ENCODE results near the gene TTC28. TPM values are rescaled to one million over a fixed set of nuclear protein-coding genes. Genes with fewer than 3 reads are reported as not detected.
A peak's percentile ranks its signal among the peaks of the same experiment; 100 is the strongest.

Gene TTC28
- total RNA-seq, 6 experiments from 2014 or later = 10.8 to 18.9 (median 13.6) TPM

DNA sequence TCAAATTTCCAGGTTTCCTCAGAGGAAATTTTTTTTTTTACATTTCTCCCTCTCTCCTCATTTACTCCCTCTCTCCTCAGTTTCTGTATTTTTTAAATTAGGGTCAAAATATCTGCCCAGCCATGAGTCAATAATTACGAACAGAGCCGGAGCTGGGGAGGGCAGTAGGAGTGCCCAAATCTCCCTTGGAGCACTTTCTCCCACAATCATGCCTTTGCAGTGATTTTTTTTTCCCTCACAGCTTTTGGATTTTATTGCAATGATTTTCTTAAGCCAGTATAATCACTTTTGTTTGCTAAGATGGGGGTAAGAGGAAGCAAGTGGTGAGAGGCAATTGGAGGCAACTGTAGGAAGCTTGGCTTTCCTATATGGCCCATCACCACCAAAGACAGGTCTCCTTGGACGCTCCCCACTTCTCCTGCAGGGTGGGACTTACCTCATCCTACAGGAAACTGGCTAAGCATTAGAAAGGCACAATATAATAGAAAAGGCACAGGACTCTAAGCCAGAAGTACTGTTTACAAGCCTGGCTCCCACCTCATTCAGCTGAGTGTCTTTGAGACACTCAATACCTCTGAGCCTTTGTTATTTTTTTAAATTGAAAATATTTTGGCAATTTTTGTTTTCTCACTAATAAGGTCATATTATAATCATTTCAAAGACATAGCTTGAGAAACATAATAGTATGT, 568.0 kb downstream of the TTC28 start:
- Mint-ChIP-seq H3K36me3 (ENCODE audit: low read depth) (no peaks in the 10 kb centered on the region), H3K27ac (peak overlapping the region; percentile 85), H3K4me1 (ENCODE audit: low read depth) (peaks cover 52% of the 10 kb centered on the region), H3K4me3 (peak overlapping the region; percentile 27; the same call in 1 of the 2 replicates), H3K9me3 (no peaks in the 10 kb centered on the region), H3K27me3 (ENCODE audit: insufficient read depth) (peaks cover 1% of the 10 kb centered on the region; the same call in 1 of the 2 replicates)
- DNase-seq = peak; percentile 8
- TF ChIP-seq, protein P1, sequence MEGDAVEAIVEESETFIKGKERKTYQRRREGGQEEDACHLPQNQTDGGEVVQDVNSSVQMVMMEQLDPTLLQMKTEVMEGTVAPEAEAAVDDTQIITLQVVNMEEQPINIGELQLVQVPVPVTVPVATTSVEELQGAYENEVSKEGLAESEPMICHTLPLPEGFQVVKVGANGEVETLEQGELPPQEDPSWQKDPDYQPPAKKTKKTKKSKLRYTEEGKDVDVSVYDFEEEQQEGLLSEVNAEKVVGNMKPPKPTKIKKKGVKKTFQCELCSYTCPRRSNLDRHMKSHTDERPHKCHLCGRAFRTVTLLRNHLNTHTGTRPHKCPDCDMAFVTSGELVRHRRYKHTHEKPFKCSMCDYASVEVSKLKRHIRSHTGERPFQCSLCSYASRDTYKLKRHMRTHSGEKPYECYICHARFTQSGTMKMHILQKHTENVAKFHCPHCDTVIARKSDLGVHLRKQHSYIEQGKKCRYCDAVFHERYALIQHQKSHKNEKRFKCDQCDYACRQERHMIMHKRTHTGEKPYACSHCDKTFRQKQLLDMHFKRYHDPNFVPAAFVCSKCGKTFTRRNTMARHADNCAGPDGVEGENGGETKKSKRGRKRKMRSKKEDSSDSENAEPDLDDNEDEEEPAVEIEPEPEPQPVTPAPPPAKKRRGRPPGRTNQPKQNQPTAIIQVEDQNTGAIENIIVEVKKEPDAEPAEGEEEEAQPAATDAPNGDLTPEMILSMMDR (IDR thresholded peaks at IDR 0.05) = no peak

DNA sequence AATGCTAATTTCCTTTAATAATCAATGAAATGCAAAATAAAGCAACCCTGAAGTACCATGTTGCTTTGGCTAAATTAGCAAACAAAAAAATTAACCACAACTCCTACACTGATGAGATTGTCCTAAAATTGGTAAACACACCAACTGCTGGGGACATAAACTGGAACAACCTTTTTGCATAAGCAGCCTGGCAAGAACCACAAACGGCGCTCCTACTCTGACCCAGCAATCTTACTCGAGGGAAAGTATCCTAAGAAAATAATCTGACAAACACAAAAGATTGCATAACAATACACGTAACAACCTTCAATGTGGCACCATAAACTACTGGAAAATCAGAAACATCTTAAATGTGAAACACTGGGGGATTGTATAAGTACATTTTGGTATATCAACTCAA, 570.8 kb downstream of the TTC28 start:
- peaks cover 32% of the 10 kb centered on the region for H3K4me1 Mint-ChIP-seq (ENCODE audit: low read depth)
- no peak overlapping the region for H3K4me3 Mint-ChIP-seq
- H3K27me3 Mint-ChIP-seq (ENCODE audit: insufficient read depth) = peaks cover 2% of the 10 kb centered on the region
- peaks cover 6% of the 10 kb centered on the region for H3K36me3 Mint-ChIP-seq (ENCODE audit: low read depth)
- TF ChIP-seq, protein P1 (IDR thresholded peaks at IDR 0.05) = no peak
- H3K27ac Mint-ChIP-seq = no peak overlapping the region
- DNase-seq = no peak
- no peaks in the 10 kb centered on the region for H3K9me3 Mint-ChIP-seq

DNA sequence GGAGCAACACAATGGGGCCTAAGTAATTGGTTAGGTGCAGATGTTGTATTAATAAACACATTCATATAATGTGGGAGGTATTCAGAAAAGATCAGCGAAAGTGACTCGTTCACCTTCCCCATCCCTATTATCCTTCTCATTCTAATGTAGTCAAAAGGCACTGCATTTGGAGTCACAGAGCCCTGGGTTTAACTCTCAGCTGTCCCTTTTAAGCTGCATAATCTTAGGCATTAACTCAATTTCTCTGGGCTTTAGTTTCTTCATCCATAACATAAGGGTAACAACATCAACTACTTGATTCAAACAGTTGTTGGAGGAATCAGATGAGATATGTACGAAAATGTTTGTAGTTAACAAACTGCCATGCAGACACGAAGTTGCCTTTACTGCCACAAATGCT, 573.0 kb downstream of the TTC28 start:
- no peak for DNase-seq
- H3K4me3 Mint-ChIP-seq = no peak overlapping the region
- H3K36me3 Mint-ChIP-seq (ENCODE audit: low read depth) = peaks cover 6% of the 10 kb centered on the region
- peaks cover 15% of the 10 kb centered on the region for H3K4me1 Mint-ChIP-seq (ENCODE audit: low read depth)
- no peaks in the 10 kb centered on the region for H3K9me3 Mint-ChIP-seq
- TF ChIP-seq, protein P1 (IDR thresholded peaks at IDR 0.05) = no peak
- peaks cover 2% of the 10 kb centered on the region for H3K27me3 Mint-ChIP-seq (ENCODE audit: insufficient read depth)
- H3K27ac Mint-ChIP-seq = no peak overlapping the region

DNA sequence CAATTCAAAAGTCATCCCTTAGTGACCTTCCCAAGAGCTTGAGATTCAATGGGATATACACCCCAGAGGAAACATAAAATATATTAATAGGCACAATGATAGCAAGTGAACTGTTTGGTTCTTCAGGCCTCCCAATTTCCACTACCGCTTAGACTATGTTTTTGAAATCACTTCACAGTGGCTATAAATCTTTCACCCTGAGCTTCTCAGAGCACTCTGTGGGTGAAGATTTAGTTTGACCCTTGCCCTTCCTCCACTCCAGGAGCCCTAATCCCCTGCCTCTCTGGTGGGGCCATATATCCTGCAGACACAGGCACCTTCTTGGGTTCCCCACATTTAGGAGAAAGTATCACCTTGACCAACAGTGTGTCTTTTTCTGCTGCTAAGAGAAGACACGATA, 573.7 kb downstream of the TTC28 start:
- Mint-ChIP-seq H3K27me3 (ENCODE audit: insufficient read depth) (peaks cover 2% of the 10 kb centered on the region), H3K4me3 (no peak overlapping the region), H3K9me3 (no peaks in the 10 kb centered on the region), H3K4me1 (ENCODE audit: low read depth) (peaks cover 9% of the 10 kb centered on the region), H3K27ac (no peak overlapping the region), H3K36me3 (ENCODE audit: low read depth) (peaks cover 6% of the 10 kb centered on the region)
- DNase-seq = no peak
- TF ChIP-seq, protein P1 (IDR thresholded peaks at IDR 0.05) = no peak

DNA sequence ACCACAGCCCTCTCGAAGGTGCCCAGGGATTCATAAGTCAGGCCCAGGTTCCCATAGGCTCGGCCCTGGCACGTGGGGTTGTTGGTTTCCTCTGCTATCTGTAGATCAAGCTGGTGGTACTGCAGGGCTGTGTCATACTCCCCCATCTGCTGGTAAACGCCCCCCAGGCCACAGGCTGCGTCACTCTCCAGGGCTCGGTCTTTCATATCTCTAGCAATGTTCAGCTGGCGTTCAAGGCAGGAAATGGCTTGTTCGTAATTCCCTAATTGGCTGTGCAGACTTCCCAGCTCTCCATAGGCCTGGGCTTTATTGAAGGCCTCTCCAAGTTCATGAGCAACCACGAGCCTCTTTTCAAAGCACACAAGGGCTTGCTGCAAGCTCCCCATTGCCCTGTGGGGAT, 574.2 kb downstream of the TTC28 start:
- peaks cover 8% of the 10 kb centered on the region for H3K4me1 Mint-ChIP-seq (ENCODE audit: low read depth)
- no peak overlapping the region for H3K4me3 Mint-ChIP-seq
- H3K9me3 Mint-ChIP-seq = no peaks in the 10 kb centered on the region
- DNase-seq = no peak
- TF ChIP-seq, protein P1 (IDR thresholded peaks at IDR 0.05) = no peak
- peaks cover 2% of the 10 kb centered on the region for H3K27me3 Mint-ChIP-seq (ENCODE audit: insufficient read depth)
- H3K36me3 Mint-ChIP-seq (ENCODE audit: low read depth) = peaks cover 6% of the 10 kb centered on the region
- H3K27ac Mint-ChIP-seq = no peak overlapping the region
